ENCODE data around the gene RAB31.
"Not testable (repeated sequence)": the region's sequence is repeated elsewhere in the genome, so short reads cannot be mapped to it uniquely, and the experiment has no call there.

The RAB31 gene

GRCh38 chr18:9708057-9708433, at the start of gene RAB31:
Gene RAB31 (plus strand): TSS chr18:9708301. CDS start chr18:9708406, 105 bp downstream.
- no peak for DNase-seq

GRCh38 chr18:9659499-9660375, 48.4 kb upstream of the RAB31 start:
- no peak for DNase-seq

- DNase-seq: no peak
Observed at GRCh38 chr18:9661564-9661963, 46.5 kb upstream of the RAB31 start.

GRCh38 chr18:9663377-9663776, 44.7 kb upstream of the RAB31 start:
- no peak for DNase-seq

GRCh38 chr18:9665314-9665713, 42.8 kb upstream of the RAB31 start:
- no peak for DNase-seq

GRCh38 chr18:9666548-9666947, 41.6 kb upstream of the RAB31 start:
- no peak for DNase-seq

- DNase-seq: no peak
Observed at GRCh38 chr18:9669016-9669415, 39.1 kb upstream of the RAB31 start.

- no peak for DNase-seq
Observed at GRCh38 chr18:9671214-9671613, 36.9 kb upstream of the RAB31 start.

- DNase-seq: no peak
Observed at GRCh38 chr18:9673296-9674251, 34.5 kb upstream of the RAB31 start.

GRCh38 chr18:9678216-9678615, 29.9 kb upstream of the RAB31 start:
- DNase-seq: not testable (repeated sequence)

GRCh38 chr18:9679125-9679524, 29.0 kb upstream of the RAB31 start:
- DNase-seq: no peak

- DNase-seq: no peak
Observed at GRCh38 chr18:9681217-9681616, 26.9 kb upstream of the RAB31 start.

GRCh38 chr18:9682572-9682971, 25.5 kb upstream of the RAB31 start:
- DNase-seq: no peak

GRCh38 chr18:9683418-9684396, 24.4 kb upstream of the RAB31 start:
- DNase-seq: no peak

- no peak for DNase-seq
Observed at GRCh38 chr18:9684881-9685614, 23.1 kb upstream of the RAB31 start.

GRCh38 chr18:9685615-9685890, 22.5 kb upstream of the RAB31 start:
- no peak for DNase-seq

GRCh38 chr18:9688036-9688741, 19.9 kb upstream of the RAB31 start:
- DNase-seq: no peak

GRCh38 chr18:9689253-9689652, 18.8 kb upstream of the RAB31 start:
- no peak for DNase-seq

- DNase-seq: no peak
Observed at GRCh38 chr18:9690418-9691188, 17.5 kb upstream of the RAB31 start.

GRCh38 chr18:9691235-9691634, 16.9 kb upstream of the RAB31 start:
- no peak for DNase-seq

- no peak for DNase-seq
Observed at GRCh38 chr18:9694174-9694573, 13.9 kb upstream of the RAB31 start.
